Islet of Langerhans (tissue), 1 donor: ENCODE results near the gene ZNF487.
"Not testable (repeated sequence)": the region's sequence is repeated elsewhere in the genome, so short reads cannot be mapped to it uniquely, and the experiment has no call there.

Experiments
- FAIRE-seq: peaks from one replicate; lab custom pipeline; 2011; peaks lifted over from hg19 to GRCh38; lab: Jason Lieb, UNC

ZNF487 gene

DNA sequence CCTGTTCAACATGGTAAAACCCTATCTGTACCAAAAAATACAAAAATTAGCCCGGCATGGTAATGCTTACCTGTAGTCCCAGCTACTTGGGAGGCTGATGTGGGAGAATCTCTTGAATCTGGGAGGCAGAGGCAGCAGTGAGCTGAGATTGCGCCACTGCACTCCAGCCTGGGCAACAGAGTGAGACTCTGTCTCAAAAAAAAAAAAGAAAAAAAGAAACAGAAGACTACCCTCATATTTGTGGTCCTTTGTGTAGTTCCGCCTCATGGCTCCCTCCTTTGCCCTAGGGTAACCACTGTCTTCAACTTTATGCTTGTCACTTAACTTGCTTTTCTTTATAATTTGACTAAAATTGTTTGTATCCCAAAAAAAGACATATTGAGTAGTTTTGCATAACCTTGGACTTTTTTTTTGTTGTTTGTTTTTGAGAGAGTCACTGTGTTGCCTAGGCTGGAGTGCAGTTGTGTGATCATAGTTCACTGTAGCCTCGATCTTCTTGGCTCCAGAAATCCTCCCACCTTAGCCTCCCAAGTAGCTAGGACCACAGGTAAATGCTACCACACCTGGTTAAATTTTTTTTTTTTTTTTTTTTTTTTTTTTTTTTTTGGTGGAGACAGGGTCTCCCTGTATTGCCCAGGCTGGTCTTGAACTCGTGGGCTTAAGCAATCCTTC is 3.7 kb downstream of the ZNF487 start:
- FAIRE-seq: no peak

GRCh38 chr10:43444323-43444722 is 7.4 kb downstream of the ZNF487 start:
- FAIRE-seq: no peak

DNA sequence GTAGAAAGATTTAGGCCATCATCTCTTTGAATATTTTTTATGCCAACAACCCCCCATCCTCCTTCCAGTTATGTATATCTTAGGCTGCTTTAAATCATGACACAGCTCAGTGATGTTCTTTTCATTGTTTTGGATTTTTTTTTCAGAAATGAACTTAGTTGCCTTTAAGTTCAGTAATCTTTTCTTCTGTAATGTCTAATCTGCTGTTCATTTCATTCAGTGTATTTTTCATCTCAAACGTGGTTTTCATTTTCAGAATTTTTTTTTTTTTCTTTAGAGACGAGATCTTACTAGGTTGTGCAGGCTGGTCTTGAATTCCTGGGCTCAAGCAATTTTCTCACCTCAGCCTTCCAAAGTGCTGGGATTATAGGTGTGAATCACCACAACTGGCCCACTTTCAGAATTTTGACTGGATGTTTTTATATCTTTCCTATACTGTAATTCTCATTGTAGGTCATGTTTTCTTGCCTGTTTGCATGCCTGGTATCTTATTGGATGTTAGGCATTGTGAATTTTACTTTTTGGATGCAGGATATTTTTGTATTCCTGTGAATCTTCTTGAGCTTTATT is 8.1 kb downstream of the ZNF487 start:
- FAIRE-seq: no peak

- not testable (repeated sequence) for FAIRE-seq
These were observed 9.5 kb downstream of the ZNF487 start for GRCh38 chr10:43446219-43447017.

GRCh38 chr10:43448742-43449141 is 11.8 kb downstream of the ZNF487 start:
- no peak for FAIRE-seq

- no peak for FAIRE-seq
These were observed 15.5 kb downstream of the ZNF487 start for GRCh38 chr10:43452356-43452914.

DNA sequence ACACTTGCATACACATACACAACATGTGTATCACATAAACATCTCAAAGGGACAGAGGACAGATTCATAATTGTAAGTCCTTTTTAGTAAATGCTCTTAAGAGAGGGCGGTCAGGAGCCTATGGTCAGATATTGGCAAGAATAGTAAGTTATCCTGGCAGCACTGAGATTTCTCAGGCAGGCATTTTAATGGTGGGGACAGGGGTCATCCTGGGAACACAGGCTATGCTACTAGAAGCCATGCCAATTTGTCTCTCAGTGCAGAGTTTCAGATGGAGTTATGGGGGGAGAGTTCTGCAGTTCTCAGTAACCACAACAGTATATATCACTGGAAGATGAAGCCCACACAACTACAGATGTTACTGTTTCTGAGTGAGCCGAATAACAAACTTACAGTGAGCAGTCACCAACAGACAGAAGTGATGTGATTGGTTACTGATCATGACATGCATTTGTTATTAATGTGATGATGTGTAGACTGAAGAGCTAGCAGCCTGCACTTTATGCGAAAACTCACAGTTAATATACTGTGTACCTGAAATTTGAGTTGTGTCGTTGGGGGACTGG is 16.4 kb downstream of the ZNF487 start:
- FAIRE-seq: no peak

DNA sequence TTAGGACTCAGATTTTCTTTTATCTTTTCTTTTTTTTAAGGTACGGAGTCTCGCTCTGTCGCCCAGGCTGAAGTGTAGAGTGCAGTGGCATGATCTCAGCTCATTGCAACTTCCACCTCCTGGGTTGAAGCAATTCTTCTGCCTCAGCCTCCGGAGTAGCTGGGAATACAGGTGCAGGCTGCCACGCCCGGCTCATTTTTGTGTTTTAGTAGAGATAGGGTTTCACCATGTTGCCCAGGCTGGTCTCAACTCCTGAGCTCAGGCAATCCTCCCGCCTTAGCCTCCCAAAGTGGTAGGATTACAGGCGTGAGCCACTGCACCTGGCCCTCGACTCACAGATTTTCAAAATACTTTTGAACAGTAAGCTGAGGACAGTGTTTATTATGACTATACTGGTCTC is 17.1 kb downstream of the ZNF487 start:
- not testable (repeated sequence) for FAIRE-seq

DNA sequence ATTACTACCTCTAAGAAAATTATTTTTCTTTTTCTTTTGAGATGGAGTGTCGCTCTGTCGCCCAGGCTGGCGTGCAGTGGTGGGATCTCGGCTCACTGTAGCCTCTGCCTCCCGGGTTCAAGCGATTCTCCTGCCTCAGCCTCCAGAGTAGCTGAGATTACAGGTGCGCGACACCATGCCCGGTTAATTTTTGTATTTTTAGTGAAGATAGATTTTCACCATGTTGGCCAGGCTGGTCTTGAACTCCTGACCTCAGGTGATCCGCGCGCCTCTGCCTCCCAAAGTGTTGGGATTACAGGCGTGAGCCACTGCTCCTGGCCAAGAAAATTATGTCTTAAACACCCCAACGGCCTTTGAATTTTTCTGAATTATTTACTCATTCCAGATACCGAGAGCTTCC is 19.6 kb downstream of the ZNF487 start:
- not testable (repeated sequence) for FAIRE-seq

DNA sequence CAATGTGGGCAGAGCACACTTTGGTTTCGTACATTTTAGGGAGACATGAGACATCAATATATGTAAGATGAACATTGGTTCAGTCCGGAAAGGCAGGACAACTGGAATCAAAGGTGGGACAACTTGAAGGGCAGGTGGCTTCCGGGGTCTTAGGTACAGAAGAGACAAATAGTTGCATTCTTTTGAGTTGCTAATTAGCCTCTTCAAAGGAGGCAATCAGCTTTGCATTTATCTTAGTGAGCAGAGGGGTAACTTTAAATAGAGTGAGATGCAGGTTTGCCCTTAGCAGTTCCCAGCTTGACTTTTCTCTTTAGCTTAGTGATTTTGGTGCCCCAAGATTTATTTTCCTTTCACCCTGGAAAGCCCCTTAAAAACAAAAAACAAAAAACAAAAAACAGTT is 21.3 kb downstream of the ZNF487 start:
- FAIRE-seq: no peak

- FAIRE-seq: peak; percentile 96
These were observed 25.0 kb downstream of the ZNF487 start for GRCh38 chr10:43461950-43462349.

DNA sequence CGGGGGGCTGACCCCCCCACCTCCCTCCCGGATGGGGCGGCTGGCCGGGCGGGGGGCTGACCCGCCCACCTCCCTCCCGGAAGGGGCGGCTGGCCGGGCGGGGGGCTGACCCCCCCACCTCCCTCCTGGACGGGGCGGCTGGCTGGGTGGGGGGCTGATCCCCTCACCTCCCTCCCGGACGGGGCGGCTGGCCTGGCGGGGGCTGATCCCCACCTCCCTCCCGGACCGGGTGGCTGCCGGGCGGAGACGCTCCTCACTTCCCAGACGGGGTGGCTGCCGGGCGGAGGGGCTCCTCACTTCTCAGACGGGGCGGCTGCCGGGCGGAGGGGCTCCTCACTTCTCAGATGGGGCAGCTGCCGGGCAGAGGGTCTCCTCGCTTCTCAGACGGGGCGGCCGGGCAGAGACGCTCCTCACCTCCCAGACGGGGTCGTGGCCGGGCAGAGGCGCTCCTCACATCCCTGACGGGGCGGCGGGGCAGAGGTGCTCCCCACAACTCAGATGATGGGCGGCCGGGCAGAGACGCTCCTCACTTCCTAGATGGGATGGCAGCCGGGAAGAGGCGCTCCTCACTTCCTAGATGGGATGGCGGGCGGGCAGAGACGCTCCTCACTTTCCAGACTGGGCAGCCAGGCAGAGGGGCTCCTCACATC is 28.3 kb downstream of the ZNF487 start:
- FAIRE-seq: not testable (repeated sequence)

DNA sequence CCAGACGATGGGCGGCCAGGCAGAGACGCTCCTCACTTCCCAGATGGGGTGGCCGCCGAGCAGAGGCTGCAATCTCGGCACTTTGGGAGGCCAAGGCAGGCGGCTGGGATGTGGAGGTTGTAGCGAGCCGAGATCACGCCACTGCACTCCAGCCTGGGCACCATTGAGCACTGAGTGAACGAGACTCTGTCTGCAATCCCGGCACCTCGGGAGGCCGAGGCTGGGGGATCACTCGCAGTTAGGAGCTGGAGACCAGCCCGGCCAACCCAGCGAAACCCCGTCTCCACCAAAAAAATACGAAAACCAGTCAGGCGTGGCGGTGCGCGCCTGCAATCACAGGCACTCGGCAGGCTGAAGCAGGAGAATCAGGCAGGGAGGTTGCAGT is 28.8 kb downstream of the ZNF487 start:
- not testable (repeated sequence) for FAIRE-seq

- FAIRE-seq: no peak
These were observed 34.2 kb downstream of the ZNF487 start for GRCh38 chr10:43471146-43471545.

DNA sequence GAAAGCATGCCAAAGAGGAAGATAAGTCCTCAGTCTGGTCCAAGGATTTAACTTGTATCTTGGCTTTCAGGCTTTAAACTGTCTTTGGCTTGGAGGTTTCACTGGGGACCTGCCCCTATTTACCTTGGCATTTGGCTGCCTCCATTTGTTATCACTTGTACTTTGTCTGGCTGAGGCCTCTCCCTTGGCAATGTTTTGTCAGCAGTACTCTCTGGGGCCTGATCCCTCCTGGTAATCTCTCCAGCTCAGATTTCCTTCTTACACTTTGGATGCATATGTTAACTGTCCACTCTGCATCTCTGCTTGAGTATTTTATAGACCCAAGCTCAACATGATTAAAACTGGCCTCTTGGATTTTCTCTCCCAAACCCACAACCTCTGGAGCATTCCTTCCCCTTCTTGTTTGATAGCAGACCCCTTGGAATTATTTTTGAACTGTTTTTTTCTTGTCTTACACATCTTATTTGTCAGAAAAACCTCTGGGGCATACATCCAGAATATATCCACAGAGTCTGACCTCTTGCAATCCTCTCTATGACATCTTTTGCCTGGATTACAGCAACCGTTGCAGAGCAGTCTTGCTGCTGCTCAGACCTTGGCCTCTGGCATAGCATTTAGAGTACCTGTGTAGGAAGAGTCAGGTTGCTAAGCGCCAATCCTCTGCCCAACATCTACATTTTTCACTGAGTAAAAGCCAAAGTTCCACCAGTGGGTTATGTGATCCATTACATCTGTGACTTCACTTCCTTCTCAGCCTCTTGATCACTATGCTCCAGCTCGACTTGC is 35.2 kb downstream of the ZNF487 start:
- FAIRE-seq: no peak

GRCh38 chr10:43479275-43479674 is 42.4 kb downstream of the ZNF487 start:
- no peak for FAIRE-seq

GRCh38 chr10:43482319-43483078 is 45.6 kb downstream of the ZNF487 start:
- FAIRE-seq: no peak

- no peak for FAIRE-seq
These were observed 54.9 kb downstream of the ZNF487 start for GRCh38 chr10:43491855-43492254.

DNA sequence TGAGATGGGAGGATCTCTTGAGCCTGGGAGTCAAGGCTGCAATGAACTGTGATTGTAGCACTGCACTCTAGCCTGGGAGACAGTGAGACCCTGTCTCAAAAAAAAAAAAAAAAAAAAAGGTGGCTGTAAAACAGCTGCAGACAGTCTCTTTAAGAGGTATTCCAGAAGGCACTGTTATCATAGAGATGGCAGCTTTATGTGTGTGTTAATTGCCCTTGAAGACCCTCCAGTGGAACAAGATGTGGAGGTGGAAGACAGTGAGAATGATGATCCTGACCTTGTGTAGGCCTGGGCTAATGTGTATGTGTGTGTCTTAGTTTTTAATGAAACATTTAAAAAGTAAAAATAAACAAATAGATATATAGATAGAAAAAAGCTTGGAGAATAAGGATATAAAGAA is 66.0 kb downstream of the ZNF487 start:
- no peak for FAIRE-seq

GRCh38 chr10:43524434-43525247 is 87.7 kb downstream of the ZNF487 start:
- FAIRE-seq: no peak
